Measurements from ENCODE around the gene EPG5.

DNA sequence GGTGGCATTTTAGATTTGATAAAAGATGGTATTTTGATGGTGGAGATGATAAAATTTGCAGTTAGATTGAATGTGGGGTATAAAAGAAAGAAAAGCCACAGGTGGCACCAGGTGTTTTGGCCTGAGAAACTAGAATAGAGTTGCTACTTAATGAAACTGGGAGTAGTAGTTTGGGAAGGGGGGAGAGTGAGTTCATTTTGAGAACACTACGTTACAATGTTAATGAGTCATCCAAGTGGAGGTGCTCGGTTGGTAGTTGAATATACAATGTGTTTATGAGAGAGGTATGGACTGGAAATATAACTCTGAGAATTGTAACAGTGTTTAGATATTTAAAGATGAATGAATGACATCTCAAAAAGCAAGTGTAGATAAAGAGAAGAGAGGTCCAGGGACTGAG lies 26.4 kb downstream of the EPG5 start:
- TF ChIP-seq, protein P1, sequence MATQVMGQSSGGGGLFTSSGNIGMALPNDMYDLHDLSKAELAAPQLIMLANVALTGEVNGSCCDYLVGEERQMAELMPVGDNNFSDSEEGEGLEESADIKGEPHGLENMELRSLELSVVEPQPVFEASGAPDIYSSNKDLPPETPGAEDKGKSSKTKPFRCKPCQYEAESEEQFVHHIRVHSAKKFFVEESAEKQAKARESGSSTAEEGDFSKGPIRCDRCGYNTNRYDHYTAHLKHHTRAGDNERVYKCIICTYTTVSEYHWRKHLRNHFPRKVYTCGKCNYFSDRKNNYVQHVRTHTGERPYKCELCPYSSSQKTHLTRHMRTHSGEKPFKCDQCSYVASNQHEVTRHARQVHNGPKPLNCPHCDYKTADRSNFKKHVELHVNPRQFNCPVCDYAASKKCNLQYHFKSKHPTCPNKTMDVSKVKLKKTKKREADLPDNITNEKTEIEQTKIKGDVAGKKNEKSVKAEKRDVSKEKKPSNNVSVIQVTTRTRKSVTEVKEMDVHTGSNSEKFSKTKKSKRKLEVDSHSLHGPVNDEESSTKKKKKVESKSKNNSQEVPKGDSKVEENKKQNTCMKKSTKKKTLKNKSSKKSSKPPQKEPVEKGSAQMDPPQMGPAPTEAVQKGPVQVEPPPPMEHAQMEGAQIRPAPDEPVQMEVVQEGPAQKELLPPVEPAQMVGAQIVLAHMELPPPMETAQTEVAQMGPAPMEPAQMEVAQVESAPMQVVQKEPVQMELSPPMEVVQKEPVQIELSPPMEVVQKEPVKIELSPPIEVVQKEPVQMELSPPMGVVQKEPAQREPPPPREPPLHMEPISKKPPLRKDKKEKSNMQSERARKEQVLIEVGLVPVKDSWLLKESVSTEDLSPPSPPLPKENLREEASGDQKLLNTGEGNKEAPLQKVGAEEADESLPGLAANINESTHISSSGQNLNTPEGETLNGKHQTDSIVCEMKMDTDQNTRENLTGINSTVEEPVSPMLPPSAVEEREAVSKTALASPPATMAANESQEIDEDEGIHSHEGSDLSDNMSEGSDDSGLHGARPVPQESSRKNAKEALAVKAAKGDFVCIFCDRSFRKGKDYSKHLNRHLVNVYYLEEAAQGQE (IDR thresholded peaks at IDR 0.05; ENCODE audit: insufficient read depth in 1 of 2, low read depth in 2 of 2, low read length in 1 of 2), result no peak
- TF ChIP-seq, protein P2, sequence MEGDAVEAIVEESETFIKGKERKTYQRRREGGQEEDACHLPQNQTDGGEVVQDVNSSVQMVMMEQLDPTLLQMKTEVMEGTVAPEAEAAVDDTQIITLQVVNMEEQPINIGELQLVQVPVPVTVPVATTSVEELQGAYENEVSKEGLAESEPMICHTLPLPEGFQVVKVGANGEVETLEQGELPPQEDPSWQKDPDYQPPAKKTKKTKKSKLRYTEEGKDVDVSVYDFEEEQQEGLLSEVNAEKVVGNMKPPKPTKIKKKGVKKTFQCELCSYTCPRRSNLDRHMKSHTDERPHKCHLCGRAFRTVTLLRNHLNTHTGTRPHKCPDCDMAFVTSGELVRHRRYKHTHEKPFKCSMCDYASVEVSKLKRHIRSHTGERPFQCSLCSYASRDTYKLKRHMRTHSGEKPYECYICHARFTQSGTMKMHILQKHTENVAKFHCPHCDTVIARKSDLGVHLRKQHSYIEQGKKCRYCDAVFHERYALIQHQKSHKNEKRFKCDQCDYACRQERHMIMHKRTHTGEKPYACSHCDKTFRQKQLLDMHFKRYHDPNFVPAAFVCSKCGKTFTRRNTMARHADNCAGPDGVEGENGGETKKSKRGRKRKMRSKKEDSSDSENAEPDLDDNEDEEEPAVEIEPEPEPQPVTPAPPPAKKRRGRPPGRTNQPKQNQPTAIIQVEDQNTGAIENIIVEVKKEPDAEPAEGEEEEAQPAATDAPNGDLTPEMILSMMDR (IDR thresholded peaks at IDR 0.05), result no peak
- TF ChIP-seq POLR2AphosphoS5 (IDR thresholded peaks at IDR 0.05; ENCODE audit: low read depth, low read length) (no peak), SIN3A (IDR thresholded peaks at IDR 0.05; ENCODE audit: borderline replicate concordance, insufficient read depth, low read depth, low read length) (no peak)

All from Panc1 (cell line).